ENCODE measurements around the gene WDR6.

The WDR6 gene, protein sequence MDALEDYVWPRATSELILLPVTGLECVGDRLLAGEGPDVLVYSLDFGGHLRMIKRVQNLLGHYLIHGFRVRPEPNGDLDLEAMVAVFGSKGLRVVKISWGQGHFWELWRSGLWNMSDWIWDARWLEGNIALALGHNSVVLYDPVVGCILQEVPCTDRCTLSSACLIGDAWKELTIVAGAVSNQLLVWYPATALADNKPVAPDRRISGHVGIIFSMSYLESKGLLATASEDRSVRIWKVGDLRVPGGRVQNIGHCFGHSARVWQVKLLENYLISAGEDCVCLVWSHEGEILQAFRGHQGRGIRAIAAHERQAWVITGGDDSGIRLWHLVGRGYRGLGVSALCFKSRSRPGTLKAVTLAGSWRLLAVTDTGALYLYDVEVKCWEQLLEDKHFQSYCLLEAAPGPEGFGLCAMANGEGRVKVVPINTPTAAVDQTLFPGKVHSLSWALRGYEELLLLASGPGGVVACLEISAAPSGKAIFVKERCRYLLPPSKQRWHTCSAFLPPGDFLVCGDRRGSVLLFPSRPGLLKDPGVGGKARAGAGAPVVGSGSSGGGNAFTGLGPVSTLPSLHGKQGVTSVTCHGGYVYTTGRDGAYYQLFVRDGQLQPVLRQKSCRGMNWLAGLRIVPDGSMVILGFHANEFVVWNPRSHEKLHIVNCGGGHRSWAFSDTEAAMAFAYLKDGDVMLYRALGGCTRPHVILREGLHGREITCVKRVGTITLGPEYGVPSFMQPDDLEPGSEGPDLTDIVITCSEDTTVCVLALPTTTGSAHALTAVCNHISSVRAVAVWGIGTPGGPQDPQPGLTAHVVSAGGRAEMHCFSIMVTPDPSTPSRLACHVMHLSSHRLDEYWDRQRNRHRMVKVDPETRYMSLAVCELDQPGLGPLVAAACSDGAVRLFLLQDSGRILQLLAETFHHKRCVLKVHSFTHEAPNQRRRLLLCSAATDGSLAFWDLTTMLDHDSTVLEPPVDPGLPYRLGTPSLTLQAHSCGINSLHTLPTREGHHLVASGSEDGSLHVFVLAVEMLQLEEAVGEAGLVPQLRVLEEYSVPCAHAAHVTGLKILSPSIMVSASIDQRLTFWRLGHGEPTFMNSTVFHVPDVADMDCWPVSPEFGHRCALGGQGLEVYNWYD

DNA sequence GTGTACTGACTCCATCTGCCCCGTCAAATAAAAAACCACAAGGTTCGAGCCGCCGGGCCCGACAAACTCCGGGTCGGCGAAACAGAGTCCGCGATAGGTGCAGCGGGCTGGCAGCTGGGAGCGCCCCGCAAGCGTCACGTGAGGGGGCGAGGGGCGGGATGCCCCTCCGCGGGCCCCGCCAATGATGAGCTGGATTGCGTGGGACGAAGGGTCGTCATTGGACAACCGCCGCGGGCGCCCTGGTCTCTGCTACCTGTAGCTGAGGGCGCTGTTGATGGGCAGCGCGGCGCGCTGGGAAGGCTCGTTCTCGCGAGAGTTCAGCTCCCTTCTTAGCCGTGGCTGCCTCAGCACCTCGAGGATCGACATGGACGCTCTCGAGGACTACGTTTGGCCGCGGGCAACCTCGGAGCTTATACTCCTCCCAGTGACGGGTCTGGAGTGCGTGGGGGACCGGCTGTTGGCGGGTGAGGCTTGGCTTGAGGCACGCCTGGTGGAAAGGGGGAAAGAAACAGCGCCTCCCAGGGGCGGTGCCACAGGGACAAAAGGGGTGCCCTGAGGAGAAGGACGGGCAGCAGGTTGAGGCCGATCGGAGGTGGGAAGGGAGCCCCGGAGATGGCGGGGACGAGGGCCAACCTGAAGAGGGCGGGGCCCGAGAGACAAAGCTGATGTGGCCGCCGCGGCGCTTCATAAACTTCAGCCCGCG lies at the start of gene WDR6:
Gene WDR6 (plus strand): TSS at position 324 of the 703 bp plus-strand sequence. CDS start 41 bp downstream, at position 365.
- peak; percentile 96 to 97 for DNase-seq

GRCh38 chr3:48960841-48961413 lies 46.3 kb upstream of the WDR6 start:
- no peak for DNase-seq

GRCh38 chr3:48962340-48962739 lies 44.9 kb upstream of the WDR6 start:
- no peak for DNase-seq

- no peak for DNase-seq
These were observed 44.3 kb upstream of the WDR6 start for GRCh38 chr3:48962939-48963338.

- DNase-seq: no peak
These were observed 43.6 kb upstream of the WDR6 start for GRCh38 chr3:48963591-48963990.

DNA sequence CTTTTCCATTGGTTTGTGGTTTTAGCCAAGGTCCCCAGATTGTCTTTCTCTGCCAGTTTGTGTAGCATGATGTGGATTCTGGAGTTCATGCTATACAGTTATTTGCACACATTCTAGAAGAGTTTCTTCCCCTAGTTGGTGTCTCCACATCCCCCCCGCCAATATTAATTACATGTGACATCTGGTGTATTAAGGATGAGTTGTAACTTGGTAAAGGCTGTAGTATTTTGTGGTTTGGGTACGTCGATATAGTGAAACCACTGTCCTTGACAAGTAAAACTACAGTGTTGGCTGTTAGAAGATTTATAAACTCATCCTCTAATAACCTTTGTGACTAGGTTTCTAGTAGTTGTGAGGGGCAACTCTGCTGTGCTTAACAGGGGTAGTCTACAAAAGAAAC lies 40.8 kb upstream of the WDR6 start:
- DNase-seq: no peak

GRCh38 chr3:48966876-48967361 lies 40.3 kb upstream of the WDR6 start:
- DNase-seq: peak; percentile 41 to 58

GRCh38 chr3:48970586-48970985 lies 36.6 kb upstream of the WDR6 start:
- no peak for DNase-seq

DNA sequence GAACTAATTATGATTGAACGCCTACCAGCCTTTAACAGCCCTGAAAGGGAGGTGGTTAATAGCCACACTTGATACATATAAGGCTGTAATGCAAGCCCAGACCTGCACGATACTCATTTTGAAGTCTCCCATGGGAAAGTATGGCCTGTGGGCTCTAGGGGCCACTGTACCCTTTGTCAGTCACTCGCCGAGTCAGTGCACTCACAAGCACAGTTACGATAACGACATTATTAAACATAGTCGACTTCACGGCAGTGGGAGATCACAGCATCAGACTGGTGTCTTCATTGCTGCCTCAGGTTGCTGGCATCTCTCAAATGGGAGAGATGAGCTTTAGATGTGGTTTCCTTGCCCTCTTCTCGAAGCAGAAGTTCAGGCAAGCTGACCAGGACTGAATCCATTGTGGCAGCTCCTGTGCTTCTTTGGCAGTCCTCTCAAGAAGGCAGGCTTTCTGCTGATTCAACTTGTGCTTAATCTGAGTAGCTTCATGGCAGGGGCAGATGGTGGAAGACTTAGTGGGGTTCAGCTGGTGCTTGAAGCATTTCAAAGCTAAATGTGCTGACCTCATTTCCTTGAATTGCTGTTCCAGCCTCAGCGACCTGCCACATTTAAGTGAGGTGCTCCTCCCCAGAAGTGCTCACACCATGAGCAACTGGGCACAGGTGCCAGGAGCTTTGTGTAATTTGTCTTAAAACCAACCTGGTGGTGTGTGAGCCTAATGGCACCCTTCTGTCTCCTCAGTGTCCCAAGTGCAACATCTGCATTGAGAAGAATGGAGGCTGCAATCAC lies 32.9 kb upstream of the WDR6 start:
- DNase-seq: no peak

DNA sequence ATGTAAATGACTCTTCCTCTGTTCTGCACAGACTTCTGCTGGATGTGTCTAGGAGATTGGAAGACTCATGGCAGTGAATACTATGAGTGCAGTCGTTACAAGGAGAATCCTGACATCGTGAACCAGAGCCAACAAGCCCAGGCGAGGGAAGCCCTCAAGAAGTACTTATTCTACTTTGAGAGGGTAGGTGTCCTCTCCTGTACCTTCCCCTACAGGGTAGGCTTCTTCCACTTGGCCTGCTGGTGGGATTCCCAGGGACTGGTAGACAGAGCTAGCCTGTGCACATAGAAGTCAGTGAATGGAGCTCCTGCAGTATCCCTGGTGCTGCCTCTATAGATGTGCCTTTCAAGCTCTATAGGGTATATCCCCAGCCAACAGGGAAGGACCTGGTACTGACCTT lies 27.7 kb upstream of the WDR6 start:
- no peak for DNase-seq

DNA sequence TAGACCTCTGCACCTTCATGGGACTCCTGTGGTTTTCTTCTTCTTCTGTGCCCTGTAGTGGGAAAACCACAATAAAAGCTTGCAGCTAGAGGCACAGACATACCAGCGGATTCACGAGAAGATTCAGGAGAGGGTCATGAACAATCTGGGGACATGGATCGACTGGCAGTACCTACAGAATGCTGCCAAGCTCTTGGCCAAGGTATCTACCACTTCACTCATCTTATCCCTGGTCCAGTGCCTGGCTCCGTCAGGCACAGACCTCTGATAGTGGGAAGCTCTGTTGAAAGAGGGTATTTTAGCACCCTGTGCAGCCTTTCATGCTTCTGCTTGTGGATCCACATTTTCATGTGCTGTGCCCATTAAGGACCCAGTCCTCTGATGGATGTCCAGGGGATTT lies 26.9 kb upstream of the WDR6 start:
- no peak for DNase-seq

GRCh38 chr3:48982016-48982415 lies 25.2 kb upstream of the WDR6 start:
- DNase-seq: no peak

GRCh38 chr3:48982686-48983085 lies 24.5 kb upstream of the WDR6 start:
- DNase-seq: no peak

DNA sequence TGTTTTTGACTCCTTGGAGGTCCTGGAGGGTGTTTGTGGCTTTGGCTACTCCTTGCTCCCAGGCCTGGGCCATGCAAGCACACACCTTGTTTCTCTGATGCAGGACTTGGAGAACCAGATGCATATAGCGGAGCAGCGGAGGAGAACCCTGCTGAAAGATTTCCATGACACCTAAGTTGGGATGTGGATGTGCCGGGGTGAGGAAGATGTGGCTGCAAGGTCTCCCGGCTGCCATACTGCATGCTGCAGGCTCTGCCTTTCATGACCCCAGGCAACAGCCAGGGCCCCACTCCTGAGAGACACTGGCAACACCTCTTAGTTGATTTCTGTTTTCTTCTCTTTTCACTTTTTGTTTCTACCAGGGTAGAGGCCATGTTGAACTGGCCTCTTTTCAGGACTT lies 24.1 kb upstream of the WDR6 start:
- DNase-seq: no peak

DNA sequence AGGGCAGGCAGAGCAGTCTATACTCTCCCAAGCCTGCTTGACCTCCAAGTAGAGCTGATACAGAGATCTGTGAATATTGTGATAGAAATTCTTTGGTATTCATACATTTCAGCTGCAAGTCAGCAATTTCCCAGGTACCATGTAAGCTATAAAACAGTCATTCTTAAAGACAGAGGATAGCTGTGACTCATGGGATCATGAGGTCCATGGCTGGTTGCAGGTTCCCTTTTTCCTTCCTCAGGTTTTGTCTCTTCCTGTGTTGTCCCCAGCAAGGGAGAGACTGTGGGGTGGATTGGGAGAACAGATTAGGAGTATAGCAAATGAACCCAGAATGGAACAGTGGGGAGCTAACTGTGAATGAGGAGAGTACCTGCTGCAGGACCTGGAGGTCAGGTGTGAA lies 22.5 kb upstream of the WDR6 start:
- no peak for DNase-seq

DNA sequence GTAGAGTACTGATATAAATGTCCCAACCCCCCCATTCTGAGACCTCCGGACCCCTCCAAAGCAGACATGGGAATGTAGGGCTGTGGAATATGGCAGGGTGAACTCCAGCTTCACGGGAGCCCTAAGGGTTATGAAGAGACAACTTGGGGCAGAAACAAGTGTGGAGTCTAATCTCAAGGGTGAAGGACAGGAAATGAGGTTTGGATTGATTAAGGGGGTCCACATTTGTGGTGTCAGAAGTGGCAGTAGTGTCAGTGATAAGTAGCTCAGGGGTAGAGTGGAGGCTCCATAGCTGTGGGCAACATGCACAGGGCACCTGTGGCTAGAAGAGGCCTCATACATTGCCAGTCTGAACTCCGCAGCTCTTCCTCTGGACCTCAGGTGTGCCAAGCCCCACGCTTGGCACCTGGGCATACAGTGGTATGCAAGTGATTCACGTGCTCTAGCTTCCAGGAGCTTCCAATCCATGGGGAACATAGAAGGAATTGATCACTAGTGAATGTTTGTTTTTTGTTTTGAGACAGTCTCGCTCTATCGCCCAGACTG lies 21.3 kb upstream of the WDR6 start:
- DNase-seq: no peak

DNA sequence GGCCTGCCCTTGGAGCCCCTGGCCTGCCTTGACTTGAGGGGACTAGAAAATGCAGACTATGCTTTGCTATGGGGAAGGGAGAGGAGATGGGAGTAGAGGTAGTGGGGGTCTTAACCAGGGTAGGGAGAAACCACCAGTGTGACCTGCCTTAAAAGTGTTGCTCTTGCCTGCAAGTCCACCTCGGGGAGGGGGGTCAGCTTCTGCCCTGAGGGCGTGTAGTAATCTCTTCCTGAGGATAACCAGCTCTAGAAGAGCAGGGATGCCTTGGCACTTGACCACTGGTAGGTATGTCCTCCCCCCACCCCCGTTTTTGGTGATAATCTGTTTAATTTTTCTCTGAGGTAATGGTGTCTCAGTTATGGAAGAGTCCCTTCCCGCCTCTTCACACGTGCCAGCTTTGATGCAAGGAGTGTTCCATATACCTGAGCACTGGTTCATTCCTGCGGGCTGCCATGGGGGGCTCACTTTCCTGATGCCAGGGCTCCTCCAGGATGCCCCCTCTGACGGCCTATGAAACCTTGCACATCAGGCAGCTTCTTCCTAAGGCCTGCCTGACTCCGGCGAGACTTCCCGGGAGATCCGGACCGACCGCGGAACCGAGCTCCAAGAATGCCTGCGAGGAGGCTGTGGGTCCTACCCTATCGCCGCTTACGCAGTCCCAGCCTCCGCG lies 17.9 kb upstream of the WDR6 start:
- peak in 1 of 2 experiments; percentile 38 for DNase-seq

DNA sequence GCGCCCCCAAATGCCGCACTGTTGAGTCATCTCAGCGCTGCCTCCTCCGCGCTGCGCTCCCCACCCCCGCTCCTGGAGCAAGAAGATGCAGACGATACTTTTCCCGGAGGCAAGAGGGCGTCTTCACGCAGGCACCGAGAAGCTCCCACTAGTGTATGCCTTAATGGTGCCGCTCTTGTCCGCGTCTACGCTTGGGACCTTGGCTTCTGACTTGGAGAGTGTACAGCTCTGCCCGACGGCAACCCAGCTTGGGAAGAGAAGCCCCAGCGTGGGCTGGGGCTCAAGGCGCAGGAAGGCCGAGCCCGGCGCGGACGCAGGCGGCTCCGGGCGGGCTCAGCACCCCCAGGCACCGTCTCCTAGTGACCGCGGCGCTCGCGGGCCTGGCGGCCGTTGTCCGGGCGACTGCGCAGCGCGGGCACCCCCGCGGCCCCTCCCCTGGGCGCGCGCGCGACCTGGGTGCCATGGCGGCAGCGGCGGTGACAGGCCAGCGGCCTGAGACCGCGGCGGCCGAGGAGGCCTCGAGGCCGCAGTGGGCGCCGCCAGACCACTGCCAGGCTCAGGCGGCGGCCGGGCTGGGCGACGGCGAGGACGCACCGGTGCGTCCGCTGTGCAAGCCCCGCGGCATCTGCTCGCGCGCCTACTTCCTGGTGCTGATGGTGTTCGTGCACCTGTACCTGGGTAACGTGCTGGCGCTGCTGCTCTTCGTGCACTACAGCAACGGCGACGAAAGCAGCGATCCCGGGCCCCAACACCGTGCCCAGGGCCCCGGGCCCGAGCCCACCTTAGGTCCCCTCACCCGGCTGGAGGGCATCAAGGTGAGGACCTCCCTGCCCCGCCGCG lies 17.2 kb upstream of the WDR6 start, which contains the start of gene P4HTM:
Gene P4HTM (plus strand): TSS at position 446 of the 840 bp plus-strand sequence. CDS start 16 bp downstream, at position 462.
- DNase-seq: peak; percentile 88 to 90
